ENCODE results near the gene CTNNA3. TPM values are rescaled to one million over a fixed set of nuclear protein-coding genes. Genes with fewer than 3 reads are reported as not detected.
"Not testable (repeated sequence)": the region's sequence is repeated elsewhere in the genome, so short reads cannot be mapped to it uniquely, and the experiment has no call there.

Gene CTNNA3
- total RNA-seq, 6 experiments from 2014 or later = 0.19 to 3.6 (median 1.2) TPM

DNA sequence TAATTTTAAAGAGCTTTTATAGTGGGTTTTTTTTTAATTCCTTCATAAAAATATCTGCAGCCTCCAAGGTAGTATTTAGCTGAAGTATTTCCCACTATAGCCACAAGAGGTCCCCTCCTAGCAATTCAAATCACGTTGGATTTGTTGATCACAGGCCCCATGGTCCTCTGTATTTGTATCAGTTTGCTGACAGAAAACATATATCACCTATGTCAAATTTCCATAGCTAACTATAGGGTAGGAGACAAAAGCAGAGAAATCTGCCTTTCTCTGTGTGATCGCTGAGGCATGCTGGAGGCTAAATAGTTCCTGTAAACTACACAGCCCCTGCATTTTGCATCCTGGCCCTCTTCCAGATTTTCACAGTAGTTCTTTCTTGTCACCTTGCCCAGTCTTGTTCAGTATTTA is 1.7 kb upstream of the CTNNA3 start:
- 0% methylated on average over 2 of the region's 2 CpGs for WGBS (ENCODE audit: insufficient coverage, low coverage, low lambda C conversion rate, missing lambda C conversion rate)
- no peak for DNase-seq

DNA sequence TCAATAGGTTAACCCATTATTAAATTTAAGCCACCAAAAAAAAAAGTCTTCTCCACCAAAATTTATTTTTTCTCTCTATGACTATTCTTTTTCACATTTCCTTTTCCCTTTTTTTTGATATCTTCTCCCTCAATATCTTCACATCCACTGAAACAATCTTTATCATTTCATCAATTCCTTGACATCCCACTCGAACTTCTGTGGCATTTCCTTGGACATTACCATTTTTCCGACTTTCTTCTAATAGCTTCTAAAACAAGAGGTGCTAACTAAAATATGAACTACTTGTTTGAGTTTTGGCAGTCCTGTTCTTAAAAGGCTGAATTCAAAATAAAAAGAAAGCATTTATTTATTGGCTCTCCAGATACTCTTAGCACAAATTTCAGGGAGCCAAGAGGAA is 684 bp upstream of the CTNNA3 start:
- Histone ChIP-seq H3K36me3 (no peaks in the 10 kb centered on the region), H3K9me3 (no peaks in the 10 kb centered on the region), H3K27ac (no peak overlapping the region), H3K4me3 (no peak overlapping the region), H3K27me3 (no peaks in the 10 kb centered on the region), H3K4me1 (no peaks in the 10 kb centered on the region)
- intact Hi-C loops (cut with DNase I) = loop anchor here (5.0 to 10.0 kb wide), 2 partner anchors 78 to 86 kb away; no protein-coding TSS in a partner anchor
- TF ChIP-seq POLR2A (IDR thresholded peaks at IDR 0.05) = no peak
- TF ChIP-seq, protein P1, sequence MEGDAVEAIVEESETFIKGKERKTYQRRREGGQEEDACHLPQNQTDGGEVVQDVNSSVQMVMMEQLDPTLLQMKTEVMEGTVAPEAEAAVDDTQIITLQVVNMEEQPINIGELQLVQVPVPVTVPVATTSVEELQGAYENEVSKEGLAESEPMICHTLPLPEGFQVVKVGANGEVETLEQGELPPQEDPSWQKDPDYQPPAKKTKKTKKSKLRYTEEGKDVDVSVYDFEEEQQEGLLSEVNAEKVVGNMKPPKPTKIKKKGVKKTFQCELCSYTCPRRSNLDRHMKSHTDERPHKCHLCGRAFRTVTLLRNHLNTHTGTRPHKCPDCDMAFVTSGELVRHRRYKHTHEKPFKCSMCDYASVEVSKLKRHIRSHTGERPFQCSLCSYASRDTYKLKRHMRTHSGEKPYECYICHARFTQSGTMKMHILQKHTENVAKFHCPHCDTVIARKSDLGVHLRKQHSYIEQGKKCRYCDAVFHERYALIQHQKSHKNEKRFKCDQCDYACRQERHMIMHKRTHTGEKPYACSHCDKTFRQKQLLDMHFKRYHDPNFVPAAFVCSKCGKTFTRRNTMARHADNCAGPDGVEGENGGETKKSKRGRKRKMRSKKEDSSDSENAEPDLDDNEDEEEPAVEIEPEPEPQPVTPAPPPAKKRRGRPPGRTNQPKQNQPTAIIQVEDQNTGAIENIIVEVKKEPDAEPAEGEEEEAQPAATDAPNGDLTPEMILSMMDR (IDR thresholded peaks at IDR 0.05) = no peak
- 36% methylated on average over 2 of the region's 2 CpGs for WGBS (ENCODE audit: insufficient coverage, low coverage, low lambda C conversion rate, missing lambda C conversion rate)
- no peak for DNase-seq
- ATAC-seq = no peak

More for the DNA sequence above, 1.7 kb upstream of the CTNNA3 start:
- no peaks in the 10 kb centered on the region for H3K4me1 ChIP-seq
- H3K9me3 ChIP-seq = no peaks in the 10 kb centered on the region
- no peaks in the 10 kb centered on the region for H3K36me3 ChIP-seq
- H3K27me3 ChIP-seq = no peaks in the 10 kb centered on the region
- TF ChIP-seq POLR2A (IDR thresholded peaks at IDR 0.05) = no peak
- TF ChIP-seq, protein P1 (IDR thresholded peaks at IDR 0.05) = peak; percentile 64 to 72 (median 70)
- peak; percentile 91 to 94 (median 93) for ATAC-seq
- H3K4me3 ChIP-seq = no peak overlapping the region
- H3K27ac ChIP-seq = no peak overlapping the region
- intact Hi-C loops (cut with DNase I) = loop anchor here (5.0 to 10.0 kb wide), 2 partner anchors 77 to 85 kb away; no protein-coding TSS in a partner anchor

DNA sequence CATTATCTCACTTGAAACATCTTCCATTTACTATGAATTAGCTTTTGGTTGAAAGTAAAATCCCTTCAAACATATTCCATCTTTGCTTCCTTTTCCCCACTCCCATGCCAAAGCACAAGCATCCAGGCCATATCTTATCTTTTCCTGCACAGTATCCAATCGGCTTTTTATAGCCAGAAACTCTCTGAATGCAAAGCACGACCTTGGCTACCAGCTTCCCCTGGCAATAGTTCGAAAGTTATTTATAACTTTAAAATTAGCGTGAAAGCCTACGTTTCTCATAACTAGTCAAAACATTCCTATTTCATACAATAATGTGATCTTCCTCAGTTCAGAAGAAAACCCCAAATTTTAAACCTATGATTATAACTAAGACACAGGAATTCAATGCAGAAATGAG is 440 bp downstream of the CTNNA3 start:
- Histone ChIP-seq H3K27ac (no peak overlapping the region), H3K27me3 (no peaks in the 10 kb centered on the region), H3K36me3 (no peaks in the 10 kb centered on the region), H3K4me1 (no peaks in the 10 kb centered on the region), H3K9me3 (no peaks in the 10 kb centered on the region), H3K4me3 (no peak overlapping the region)
- ATAC-seq (no peak), DNase-seq (no peak)
- intact Hi-C loops (cut with DNase I) = loop anchor here (5.0 to 10.0 kb wide), 2 partner anchors 79 to 87 kb away; no protein-coding TSS in a partner anchor
- 25% methylated on average over 5 of the region's 5 CpGs for WGBS (ENCODE audit: insufficient coverage, low coverage, low lambda C conversion rate, missing lambda C conversion rate)
- TF ChIP-seq, protein P1 (IDR thresholded peaks at IDR 0.05) = no peak
- TF ChIP-seq POLR2A (IDR thresholded peaks at IDR 0.05) = no peak

DNA sequence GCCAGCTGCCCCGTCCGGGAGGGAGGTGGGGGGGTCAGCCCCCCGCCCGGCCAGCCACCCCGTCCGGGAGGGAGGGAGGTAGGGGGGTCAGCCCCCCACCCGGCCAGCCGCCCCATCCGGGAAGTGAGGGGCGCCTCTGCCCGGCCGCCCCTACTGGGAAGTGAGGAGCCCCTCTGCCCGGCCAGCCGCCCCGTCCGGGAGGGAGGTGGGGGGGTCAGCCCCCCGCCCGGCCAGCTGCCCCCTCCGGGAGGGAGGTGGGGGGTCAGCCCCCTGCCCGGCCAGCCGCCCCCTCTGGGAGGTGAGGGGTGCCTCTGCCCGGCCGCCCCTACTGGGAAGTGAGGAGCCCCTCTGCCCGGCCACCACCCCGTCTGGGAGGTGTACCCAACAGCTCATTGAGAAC is 4.1 kb downstream of the CTNNA3 start:
- H3K27me3 ChIP-seq, H3K36me3 ChIP-seq, H3K9me3 ChIP-seq, DNase-seq, H3K4me1 ChIP-seq, ATAC-seq, H3K4me3 ChIP-seq, H3K27ac ChIP-seq: not testable (repeated sequence)
- intact Hi-C loops (cut with DNase I) = loop anchor here in 1 of 2 donors (10.0 kb wide), 1 partner anchor 83 kb away; no protein-coding TSS in a partner anchor
- WGBS (ENCODE audit: insufficient coverage, low coverage, low lambda C conversion rate, missing lambda C conversion rate) = no CpG with 5 or more reads among the region's 25 CpGs

DNA sequence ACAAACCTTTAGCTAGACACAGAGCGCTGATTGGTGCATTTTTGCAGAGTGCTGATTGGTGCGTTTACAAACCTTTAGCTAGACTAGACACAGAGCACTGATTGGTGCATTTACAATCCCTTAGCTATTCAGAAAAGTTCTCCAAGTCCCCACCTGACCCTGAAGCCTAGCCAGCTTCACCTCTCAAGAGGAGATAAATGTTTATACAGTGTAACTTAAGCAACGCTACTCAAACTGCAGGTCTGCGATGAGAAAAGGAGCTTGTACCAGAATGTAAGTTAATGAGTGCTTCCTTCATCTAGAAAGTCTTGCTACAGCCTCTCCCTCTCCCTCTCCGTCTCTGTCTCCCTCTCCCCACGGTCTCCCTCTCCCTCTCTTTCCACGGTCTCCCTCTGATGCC is 5.5 kb downstream of the CTNNA3 start:
- WGBS (ENCODE audit: insufficient coverage, low coverage, low lambda C conversion rate, missing lambda C conversion rate) = 94% methylated on average over 6 of the region's 7 CpGs

DNA sequence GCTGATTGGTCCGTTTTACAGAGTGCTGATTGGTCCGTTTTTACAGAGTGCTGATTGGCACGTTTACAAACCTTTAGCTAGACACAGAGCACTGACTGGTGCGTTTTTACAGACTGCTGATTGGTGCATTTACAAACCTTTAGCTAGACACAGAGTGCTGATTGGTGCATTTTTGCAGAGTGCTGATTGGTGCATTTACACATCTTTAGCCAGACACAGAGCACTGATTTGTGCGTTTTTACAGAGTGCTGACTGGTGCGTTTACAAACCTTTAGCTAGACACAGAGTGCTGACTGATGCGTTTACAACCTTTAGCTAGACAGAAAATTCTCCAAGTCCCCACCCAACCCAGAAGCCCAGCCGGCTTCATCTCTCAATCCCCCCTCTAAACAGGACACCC is 11.9 kb downstream of the CTNNA3 start:
- H3K27me3 ChIP-seq; H3K9me3 ChIP-seq; ATAC-seq; H3K4me1 ChIP-seq; H3K27ac ChIP-seq; DNase-seq; intact Hi-C loops (cut with DNase I); H3K4me3 ChIP-seq; H3K36me3 ChIP-seq: not testable (repeated sequence)
- 78% methylated on average over 5 of the region's 8 CpGs for WGBS (ENCODE audit: insufficient coverage, low coverage, low lambda C conversion rate, missing lambda C conversion rate)

More for the DNA sequence above, 5.5 kb downstream of the CTNNA3 start:
- H3K4me3 ChIP-seq, H3K4me1 ChIP-seq, DNase-seq, H3K36me3 ChIP-seq, ATAC-seq, H3K27ac ChIP-seq, H3K27me3 ChIP-seq, H3K9me3 ChIP-seq: not testable (repeated sequence)
- intact Hi-C loops (cut with DNase I) = loop anchor here in 1 of 2 donors (10.0 kb wide), 1 partner anchor 84 kb away; no protein-coding TSS in a partner anchor

Measured in right lobe of liver (tissue), 6 donors.